ENCODE data around the gene OLAH. TPM values are rescaled to one million over a fixed set of nuclear protein-coding genes. Genes with fewer than 3 reads are reported as not detected.

Gene OLAH
- total and polyA plus RNA-seq, 3 donors from 2014 or later, result 6.1 to 50.6 (median 11.1) TPM

DNA sequence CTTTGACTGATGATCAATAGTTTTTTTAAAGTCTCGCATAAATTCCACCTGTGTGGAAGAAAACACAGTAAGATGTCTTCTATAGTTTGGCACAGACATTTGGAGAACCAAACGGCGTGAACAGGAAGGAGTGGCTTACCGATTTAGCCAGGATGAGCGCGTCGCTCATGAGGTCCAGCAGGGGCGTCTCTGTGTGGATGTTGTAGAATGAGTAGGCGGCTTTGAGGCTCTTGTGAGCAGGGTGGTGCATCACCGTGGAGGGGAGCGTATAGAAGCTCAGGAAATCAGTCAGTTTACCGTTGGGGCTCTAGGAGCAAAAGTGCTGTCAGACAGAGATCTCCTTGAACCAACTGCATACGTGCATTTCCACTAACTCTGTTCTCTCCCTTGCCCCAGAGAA lies 68.9 kb downstream of the OLAH start:
- Histone ChIP-seq H3K4me3 (no peak overlapping the region), H3K27me3 (no peaks in the 10 kb centered on the region), H3K9me3 (no peaks in the 10 kb centered on the region), H3K36me3 (ENCODE audit: low read depth, missing control alignments) (no peaks in the 10 kb centered on the region), H3K27ac (no peak overlapping the region), H3K4me1 (no peaks in the 10 kb centered on the region)
- no peak for DNase-seq
- TF ChIP-seq POLR2A (IDR thresholded peaks at IDR 0.05), result no peak
- TF ChIP-seq, protein P1, sequence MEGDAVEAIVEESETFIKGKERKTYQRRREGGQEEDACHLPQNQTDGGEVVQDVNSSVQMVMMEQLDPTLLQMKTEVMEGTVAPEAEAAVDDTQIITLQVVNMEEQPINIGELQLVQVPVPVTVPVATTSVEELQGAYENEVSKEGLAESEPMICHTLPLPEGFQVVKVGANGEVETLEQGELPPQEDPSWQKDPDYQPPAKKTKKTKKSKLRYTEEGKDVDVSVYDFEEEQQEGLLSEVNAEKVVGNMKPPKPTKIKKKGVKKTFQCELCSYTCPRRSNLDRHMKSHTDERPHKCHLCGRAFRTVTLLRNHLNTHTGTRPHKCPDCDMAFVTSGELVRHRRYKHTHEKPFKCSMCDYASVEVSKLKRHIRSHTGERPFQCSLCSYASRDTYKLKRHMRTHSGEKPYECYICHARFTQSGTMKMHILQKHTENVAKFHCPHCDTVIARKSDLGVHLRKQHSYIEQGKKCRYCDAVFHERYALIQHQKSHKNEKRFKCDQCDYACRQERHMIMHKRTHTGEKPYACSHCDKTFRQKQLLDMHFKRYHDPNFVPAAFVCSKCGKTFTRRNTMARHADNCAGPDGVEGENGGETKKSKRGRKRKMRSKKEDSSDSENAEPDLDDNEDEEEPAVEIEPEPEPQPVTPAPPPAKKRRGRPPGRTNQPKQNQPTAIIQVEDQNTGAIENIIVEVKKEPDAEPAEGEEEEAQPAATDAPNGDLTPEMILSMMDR (IDR thresholded peaks at IDR 0.05), result no peak
- intact Hi-C loops (cut with DNase I; ENCODE audit: low total_unique reads), result no loop called here
- 93 to 96% methylated on average over 13 of the region's 13 CpGs for WGBS, 2 donors

DNA sequence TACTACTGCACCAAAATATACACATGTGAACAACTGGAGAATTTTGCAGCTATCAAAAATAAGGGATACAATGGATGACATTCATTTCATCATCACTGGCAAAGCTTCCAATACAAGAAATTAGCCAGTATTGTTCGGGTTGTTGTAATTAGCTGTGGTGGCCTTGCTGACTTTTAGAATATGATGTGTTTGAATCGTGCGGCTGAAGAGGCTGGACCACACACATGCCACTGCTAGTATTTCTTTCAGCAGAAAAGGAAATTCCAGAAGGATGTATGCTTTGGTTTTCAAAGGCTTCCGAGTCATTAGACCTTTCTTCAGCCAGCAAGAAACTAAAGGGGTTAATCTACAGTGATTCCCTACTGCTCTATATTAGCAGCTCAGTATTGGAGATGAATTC lies 70.0 kb downstream of the OLAH start:
- Histone ChIP-seq H3K9me3 (no peaks in the 10 kb centered on the region), H3K4me1 (no peaks in the 10 kb centered on the region), H3K4me3 (no peak overlapping the region), H3K27ac (no peak overlapping the region), H3K27me3 (no peaks in the 10 kb centered on the region), H3K36me3 (ENCODE audit: low read depth, missing control alignments) (no peaks in the 10 kb centered on the region)
- no peak for TF ChIP-seq POLR2A (IDR thresholded peaks at IDR 0.05)
- TF ChIP-seq, protein P1 (IDR thresholded peaks at IDR 0.05), result no peak
- 83 to 85% methylated on average over 4 of the region's 4 CpGs for WGBS, 2 donors
- DNase-seq, result no peak
- intact Hi-C loops (cut with DNase I; ENCODE audit: low total_unique reads), result no loop called here

DNA sequence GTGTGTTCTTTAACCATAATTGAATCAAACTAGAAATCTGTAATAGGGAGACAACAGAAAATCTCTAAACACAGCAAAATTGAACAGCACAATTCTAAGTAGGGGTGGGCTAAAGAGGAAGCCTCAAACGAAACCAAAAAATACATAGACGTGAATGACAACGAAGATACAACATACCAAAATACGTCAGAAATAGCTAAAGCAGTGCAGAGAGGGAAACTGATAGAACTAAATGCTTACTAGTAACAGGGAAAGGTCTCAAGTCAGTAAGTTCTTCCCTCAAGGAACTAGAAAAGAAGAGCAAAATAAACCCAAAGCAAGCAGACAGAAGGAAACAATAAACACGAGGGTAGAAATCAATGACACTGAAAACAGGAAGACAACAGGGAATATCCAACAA lies 72.5 kb downstream of the OLAH start:
- Histone ChIP-seq H3K9me3 (no peaks in the 10 kb centered on the region), H3K4me3 (no peak overlapping the region), H3K36me3 (ENCODE audit: low read depth, missing control alignments) (no peaks in the 10 kb centered on the region), H3K27me3 (no peaks in the 10 kb centered on the region), H3K4me1 (no peaks in the 10 kb centered on the region), H3K27ac (no peak overlapping the region)
- no peak for DNase-seq
- 94 to 95% methylated on average over 5 of the region's 5 CpGs for WGBS, 2 donors
- TF ChIP-seq POLR2A (IDR thresholded peaks at IDR 0.05), result no peak
- TF ChIP-seq, protein P1 (IDR thresholded peaks at IDR 0.05), result no peak
- intact Hi-C loops (cut with DNase I; ENCODE audit: low total_unique reads), result no loop called here

DNA sequence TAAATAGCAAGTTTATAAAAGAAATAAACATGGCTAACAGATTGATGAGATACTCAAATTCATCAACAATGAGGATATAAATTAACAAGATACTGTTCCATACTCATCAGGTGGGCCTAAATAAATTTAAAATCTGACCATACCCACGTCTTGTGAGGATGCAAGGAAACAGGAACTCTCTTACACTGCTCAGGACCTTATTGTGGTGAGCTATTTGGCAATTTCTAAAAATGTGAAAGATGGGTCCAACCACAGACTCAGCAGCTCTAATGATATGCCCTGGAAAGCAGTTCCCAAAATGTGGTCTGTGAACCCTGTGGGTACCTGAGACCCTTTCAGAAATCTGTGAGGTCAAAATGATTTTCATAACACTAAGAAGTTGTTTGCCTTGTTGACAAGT lies 74.9 kb downstream of the OLAH start:
- TF ChIP-seq, protein P1 (IDR thresholded peaks at IDR 0.05), result no peak
- TF ChIP-seq POLR2A (IDR thresholded peaks at IDR 0.05), result no peak
- intact Hi-C loops (cut with DNase I; ENCODE audit: low total_unique reads), result no loop called here
- DNase-seq, result no peak
- no peaks in the 10 kb centered on the region for H3K36me3 ChIP-seq (ENCODE audit: low read depth, missing control alignments)
- no peak overlapping the region for H3K4me3 ChIP-seq
- H3K9me3 ChIP-seq, result no peaks in the 10 kb centered on the region
- H3K4me1 ChIP-seq, result no peaks in the 10 kb centered on the region
- no peaks in the 10 kb centered on the region for H3K27me3 ChIP-seq
- H3K27ac ChIP-seq, result no peak overlapping the region
- WGBS, 2 donors, result 80 to 81% methylated on average over 1 of the region's 1 CpG

DNA sequence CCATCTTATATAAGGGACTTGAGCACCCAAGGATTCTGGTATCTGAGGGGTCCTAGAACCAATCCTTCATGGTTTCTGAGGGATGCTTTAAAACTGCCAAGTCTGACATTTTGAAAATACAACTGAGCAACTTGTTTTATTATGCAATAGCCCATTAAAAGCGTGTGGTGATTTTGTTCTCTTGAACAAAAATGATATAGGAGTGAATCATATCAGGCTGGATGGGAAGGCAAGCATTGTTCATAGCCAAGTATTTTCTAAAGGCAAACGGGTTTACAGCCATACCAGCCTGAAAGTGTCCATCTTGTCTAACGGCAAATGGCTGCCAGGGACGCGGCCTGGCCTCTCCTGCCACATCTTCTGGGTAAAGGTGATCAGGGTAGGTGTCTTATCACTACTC lies 76.8 kb downstream of the OLAH start:
- Histone ChIP-seq H3K4me3 (no peak overlapping the region), H3K27ac (no peak overlapping the region), H3K36me3 (ENCODE audit: low read depth, missing control alignments) (no peaks in the 10 kb centered on the region), H3K9me3 (no peaks in the 10 kb centered on the region), H3K4me1 (no peaks in the 10 kb centered on the region), H3K27me3 (no peaks in the 10 kb centered on the region)
- no peak for TF ChIP-seq POLR2A (IDR thresholded peaks at IDR 0.05)
- TF ChIP-seq, protein P1 (IDR thresholded peaks at IDR 0.05), result no peak
- 94 to 96% methylated on average over 5 of the region's 5 CpGs for WGBS, 2 donors
- DNase-seq, result no peak
- intact Hi-C loops (cut with DNase I; ENCODE audit: low total_unique reads), result no loop called here

Data from testis (tissue), 3 donors.